ENCODE measurements around the gene CCDC171. TPM values are rescaled to one million over a fixed set of nuclear protein-coding genes. Genes with fewer than 3 reads are reported as not detected.
"Not testable (repeated sequence)": the region's sequence is repeated elsewhere in the genome, so short reads cannot be mapped to it uniquely, and the experiment has no call there.

The CCDC171 gene
- total and polyA plus RNA-seq, 2 donors: 9.8 to 13.9 TPM

GRCh38 chr9:15592940-15593339 is 40.1 kb downstream of the CCDC171 start:
- not testable (repeated sequence) for H3K36me3 ChIP-seq (ENCODE audit: control insufficient read depth in 2 of 2, insufficient read depth in 2 of 2, low read length in 1 of 2); H3K27me3 ChIP-seq (ENCODE audit: control insufficient read depth in 2 of 2, insufficient read depth in 1 of 2, low read length in 1 of 2); DNase-seq (ENCODE audit: low read depth in 6 of 9, low spot score in 9 of 9); H3K27ac ChIP-seq (ENCODE audit: low read depth in 1 of 2, low read length in 1 of 2); H3K4me3 ChIP-seq (ENCODE audit: low read length in 2 of 2); H3K4me1 ChIP-seq (ENCODE audit: control insufficient read depth in 2 of 2, insufficient read depth in 2 of 2, low read length in 2 of 2); H3K9me3 ChIP-seq (ENCODE audit: control insufficient read depth in 2 of 2, insufficient read depth in 1 of 2, low read length in 1 of 2)
- 100% methylated on average over 1 of the region's 1 CpG for WGBS

DNA sequence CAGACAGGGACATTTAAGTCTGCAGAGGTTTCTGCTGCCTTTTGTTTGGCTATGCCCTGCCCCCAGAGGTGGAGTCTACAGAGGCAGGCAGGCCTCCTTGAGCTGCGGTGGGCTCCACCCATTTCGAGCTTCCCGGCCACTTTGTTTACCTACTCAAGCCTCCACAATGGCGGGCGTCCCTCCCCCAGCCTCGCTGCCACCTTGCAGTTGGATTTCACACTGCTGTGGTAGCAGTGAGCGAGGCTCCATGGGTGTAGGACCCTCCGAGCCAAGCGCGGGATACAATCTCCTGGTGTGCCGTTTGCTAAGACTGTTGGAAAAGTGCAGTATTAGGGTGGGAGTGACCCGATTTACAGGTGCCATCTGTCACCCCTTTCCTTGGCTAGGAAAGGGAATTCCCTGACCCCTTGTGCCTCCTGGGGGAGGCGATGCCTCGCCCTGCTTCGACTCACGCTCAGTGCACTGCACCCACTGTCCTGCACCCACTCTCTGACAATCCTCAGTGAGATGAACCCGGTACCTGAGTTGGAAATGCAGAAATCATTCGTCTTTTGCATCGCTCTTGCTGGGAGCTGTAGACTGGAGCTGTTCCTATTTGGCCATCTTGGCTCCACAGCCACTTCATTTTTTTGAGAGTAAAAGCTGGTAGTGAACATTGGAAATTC is 48.0 kb downstream of the CCDC171 start:
- not testable (repeated sequence) for H3K4me3 ChIP-seq (ENCODE audit: low read length in 2 of 2); DNase-seq (ENCODE audit: low read depth in 6 of 9, low spot score in 9 of 9); H3K4me1 ChIP-seq (ENCODE audit: control insufficient read depth in 2 of 2, insufficient read depth in 2 of 2, low read length in 2 of 2); H3K9me3 ChIP-seq (ENCODE audit: control insufficient read depth in 2 of 2, insufficient read depth in 1 of 2, low read length in 1 of 2); H3K27ac ChIP-seq (ENCODE audit: low read depth in 1 of 2, low read length in 1 of 2); H3K27me3 ChIP-seq (ENCODE audit: control insufficient read depth in 2 of 2, insufficient read depth in 1 of 2, low read length in 1 of 2); H3K36me3 ChIP-seq (ENCODE audit: control insufficient read depth in 2 of 2, insufficient read depth in 2 of 2, low read length in 1 of 2)
- WGBS: 97% methylated on average over 19 of the region's 19 CpGs

DNA sequence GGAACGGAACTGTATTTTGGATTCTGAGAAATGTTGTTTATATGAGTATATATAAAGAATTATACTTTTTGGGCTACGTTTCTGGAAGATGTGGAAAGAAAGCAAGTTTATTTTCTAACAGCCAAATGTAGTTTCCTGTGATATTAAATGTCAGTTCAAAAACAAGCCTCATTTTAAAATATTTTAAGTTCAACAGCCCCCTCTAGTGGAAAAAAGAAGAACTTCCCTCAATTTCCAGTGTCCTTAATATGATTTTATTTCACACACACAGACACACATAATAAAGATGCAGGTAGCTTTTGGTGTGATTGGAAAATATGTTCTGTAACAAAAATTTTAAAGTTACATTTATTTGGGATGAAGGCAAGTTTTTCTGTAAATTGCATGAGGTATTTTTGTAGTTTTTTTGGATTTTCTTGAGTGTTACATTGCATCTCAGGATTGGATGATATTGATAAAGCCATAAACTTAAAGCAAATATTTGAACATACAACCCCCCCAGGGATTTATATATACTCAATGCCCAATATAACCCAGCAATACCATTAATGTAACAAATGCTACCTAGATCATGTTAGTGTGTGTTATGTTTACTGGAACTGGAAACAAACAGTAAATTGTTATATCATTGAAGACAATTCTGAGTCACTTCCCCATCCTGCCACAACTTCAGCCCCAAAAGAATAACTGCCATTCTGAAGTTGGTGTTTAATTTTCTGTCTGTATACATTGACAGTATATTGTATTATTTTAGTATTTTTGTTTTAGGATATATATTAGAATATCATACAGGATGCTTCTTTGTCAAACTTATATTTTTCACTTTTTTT is 54.0 kb downstream of the CCDC171 start:
- H3K9me3 ChIP-seq (ENCODE audit: control insufficient read depth in 2 of 2, insufficient read depth in 1 of 2, low read length in 1 of 2): no peaks in the 10 kb centered on the region
- WGBS: 40% methylated on average over 2 of the region's 2 CpGs
- peak in 8 of 9 donors; percentile 50 to 87 (median 73) for DNase-seq (ENCODE audit: low read depth in 6 of 9, low spot score in 9 of 9)
- no peak overlapping the region for H3K4me3 ChIP-seq (ENCODE audit: low read length in 2 of 2)
- H3K27ac ChIP-seq (ENCODE audit: low read depth in 1 of 2, low read length in 1 of 2): no peak overlapping the region
- H3K27me3 ChIP-seq (ENCODE audit: control insufficient read depth in 2 of 2, insufficient read depth in 1 of 2, low read length in 1 of 2): no peaks in the 10 kb centered on the region
- peaks cover 9% of the 10 kb centered on the region in 2 donors for H3K36me3 ChIP-seq (ENCODE audit: control insufficient read depth in 2 of 2, insufficient read depth in 2 of 2, low read length in 1 of 2)
- no peaks in the 10 kb centered on the region for H3K4me1 ChIP-seq (ENCODE audit: control insufficient read depth in 2 of 2, insufficient read depth in 2 of 2, low read length in 2 of 2)

- H3K27ac ChIP-seq (ENCODE audit: low read depth in 1 of 2, low read length in 1 of 2): no peak overlapping the region
- no peaks in the 10 kb centered on the region for H3K4me1 ChIP-seq (ENCODE audit: control insufficient read depth in 2 of 2, insufficient read depth in 2 of 2, low read length in 2 of 2)
- H3K27me3 ChIP-seq (ENCODE audit: control insufficient read depth in 2 of 2, insufficient read depth in 1 of 2, low read length in 1 of 2): no peaks in the 10 kb centered on the region
- DNase-seq (ENCODE audit: low read depth in 6 of 9, low spot score in 9 of 9): no peak
- H3K4me3 ChIP-seq (ENCODE audit: low read length in 2 of 2): no peak overlapping the region
- H3K36me3 ChIP-seq (ENCODE audit: control insufficient read depth in 2 of 2, insufficient read depth in 2 of 2, low read length in 1 of 2): peaks cover 10% of the 10 kb centered on the region in 2 donors
- 96% methylated on average over 4 of the region's 4 CpGs for WGBS
- H3K9me3 ChIP-seq (ENCODE audit: control insufficient read depth in 2 of 2, insufficient read depth in 1 of 2, low read length in 1 of 2): peaks cover 0 to 6% of the 10 kb centered on the region in 2 donors
Observed at GRCh38 chr9:15612962-15613361, 60.1 kb downstream of the CCDC171 start.

- Histone ChIP-seq H3K4me1 (ENCODE audit: control insufficient read depth in 2 of 2, insufficient read depth in 2 of 2, low read length in 2 of 2) (no peaks in the 10 kb centered on the region), H3K36me3 (ENCODE audit: control insufficient read depth in 2 of 2, insufficient read depth in 2 of 2, low read length in 1 of 2) (peaks cover 3 to 5% of the 10 kb centered on the region in 2 donors), H3K27me3 (ENCODE audit: control insufficient read depth in 2 of 2, insufficient read depth in 1 of 2, low read length in 1 of 2) (no peaks in the 10 kb centered on the region), H3K9me3 (ENCODE audit: control insufficient read depth in 2 of 2, insufficient read depth in 1 of 2, low read length in 1 of 2) (peaks cover 0 to 6% of the 10 kb centered on the region in 2 donors), H3K27ac (ENCODE audit: low read depth in 1 of 2, low read length in 1 of 2) (no peak overlapping the region), H3K4me3 (ENCODE audit: low read length in 2 of 2) (no peak overlapping the region)
- DNase-seq (ENCODE audit: low read depth in 6 of 9, low spot score in 9 of 9): no peak
- WGBS: over 99% methylated on average over 7 of the region's 7 CpGs
Observed at GRCh38 chr9:15617782-15618181, 64.9 kb downstream of the CCDC171 start.

- Histone ChIP-seq H3K9me3 (ENCODE audit: control insufficient read depth in 2 of 2, insufficient read depth in 1 of 2, low read length in 1 of 2) (peaks cover 0 to 4% of the 10 kb centered on the region in 2 donors), H3K4me1 (ENCODE audit: control insufficient read depth in 2 of 2, insufficient read depth in 2 of 2, low read length in 2 of 2) (no peaks in the 10 kb centered on the region), H3K4me3 (ENCODE audit: low read length in 2 of 2) (no peak overlapping the region), H3K27me3 (ENCODE audit: control insufficient read depth in 2 of 2, insufficient read depth in 1 of 2, low read length in 1 of 2) (no peaks in the 10 kb centered on the region), H3K36me3 (ENCODE audit: control insufficient read depth in 2 of 2, insufficient read depth in 2 of 2, low read length in 1 of 2) (peaks cover 3 to 4% of the 10 kb centered on the region in 2 donors), H3K27ac (ENCODE audit: low read depth in 1 of 2, low read length in 1 of 2) (no peak overlapping the region)
- DNase-seq (ENCODE audit: low read depth in 6 of 9, low spot score in 9 of 9): no peak
- WGBS: 98% methylated on average over 18 of the region's 18 CpGs
Observed at GRCh38 chr9:15618540-15619331, 65.9 kb downstream of the CCDC171 start.

DNA sequence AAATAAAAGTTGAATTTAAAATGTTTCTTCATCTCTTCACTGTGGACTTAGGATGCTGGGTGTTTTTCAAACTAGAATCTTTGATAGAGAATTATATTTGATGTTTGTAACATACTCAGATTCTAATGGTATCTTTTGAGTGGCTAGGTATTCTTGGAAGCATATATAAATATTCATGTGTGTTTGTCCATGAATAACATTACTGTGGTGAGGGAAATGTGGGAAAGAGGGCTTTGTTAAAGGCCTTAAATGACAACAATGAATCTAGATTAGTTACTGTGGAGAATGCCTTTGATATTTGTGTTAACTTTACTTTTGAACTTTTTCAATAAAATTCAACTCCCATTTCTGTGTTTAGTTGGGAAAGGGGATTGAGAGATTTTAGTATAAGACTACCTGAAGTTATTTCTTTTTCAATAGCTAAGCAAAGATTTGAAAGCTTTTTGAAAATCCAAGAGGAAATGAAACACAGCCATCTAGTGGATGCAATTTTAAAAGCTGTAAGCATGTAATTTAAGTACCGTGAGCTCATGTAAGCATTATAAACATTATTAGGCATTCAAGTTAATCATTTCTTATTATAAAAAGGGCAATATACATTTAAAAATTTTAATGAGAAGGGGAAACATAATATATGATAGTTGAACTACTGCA is 69.6 kb downstream of the CCDC171 start:
- no peak overlapping the region for H3K4me3 ChIP-seq (ENCODE audit: low read length in 2 of 2)
- peak in 1 of 9 donors; percentile 43 for DNase-seq (ENCODE audit: low read depth in 6 of 9, low spot score in 9 of 9)
- 85% methylated on average over 1 of the region's 1 CpG for WGBS

DNA sequence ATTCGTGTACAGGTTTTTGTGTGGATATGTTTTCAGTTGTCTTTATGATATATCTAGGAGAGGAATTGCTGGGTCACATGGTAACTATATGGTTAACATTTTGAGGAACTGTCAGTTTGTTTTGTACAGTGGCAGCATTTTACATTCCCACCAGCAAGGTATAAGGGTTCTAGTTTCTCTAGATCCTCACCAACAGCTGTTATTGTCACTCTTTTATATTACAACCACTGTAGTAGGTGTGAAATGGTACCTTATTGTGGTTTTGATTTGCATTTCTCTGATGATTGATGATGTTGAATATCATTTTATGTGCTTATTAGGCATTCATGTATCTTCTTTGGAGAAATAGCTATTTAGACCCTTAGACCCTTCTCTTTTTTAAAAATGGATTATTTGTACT is 82.9 kb downstream of the CCDC171 start:
- Histone ChIP-seq H3K4me1 (ENCODE audit: control insufficient read depth in 2 of 2, insufficient read depth in 2 of 2, low read length in 2 of 2) (no peaks in the 10 kb centered on the region), H3K9me3 (ENCODE audit: control insufficient read depth in 2 of 2, insufficient read depth in 1 of 2, low read length in 1 of 2) (no peaks in the 10 kb centered on the region), H3K27me3 (ENCODE audit: control insufficient read depth in 2 of 2, insufficient read depth in 1 of 2, low read length in 1 of 2) (no peaks in the 10 kb centered on the region), H3K36me3 (ENCODE audit: control insufficient read depth in 2 of 2, insufficient read depth in 2 of 2, low read length in 1 of 2) (no peaks in the 10 kb centered on the region), H3K27ac (ENCODE audit: low read depth in 1 of 2, low read length in 1 of 2) (no peak overlapping the region), H3K4me3 (ENCODE audit: low read length in 2 of 2) (no peak overlapping the region)
- DNase-seq (ENCODE audit: low read depth in 6 of 9, low spot score in 9 of 9): no peak
- WGBS: 86% methylated on average over 1 of the region's 1 CpG

More for the DNA sequence above, 69.6 kb downstream of the CCDC171 start:
- no peaks in the 10 kb centered on the region for H3K4me1 ChIP-seq (ENCODE audit: control insufficient read depth in 2 of 2, insufficient read depth in 2 of 2, low read length in 2 of 2)
- H3K27me3 ChIP-seq (ENCODE audit: control insufficient read depth in 2 of 2, insufficient read depth in 1 of 2, low read length in 1 of 2): no peaks in the 10 kb centered on the region
- H3K9me3 ChIP-seq (ENCODE audit: control insufficient read depth in 2 of 2, insufficient read depth in 1 of 2, low read length in 1 of 2): no peaks in the 10 kb centered on the region
- H3K27ac ChIP-seq (ENCODE audit: low read depth in 1 of 2, low read length in 1 of 2): no peak overlapping the region
- no peaks in the 10 kb centered on the region for H3K36me3 ChIP-seq (ENCODE audit: control insufficient read depth in 2 of 2, insufficient read depth in 2 of 2, low read length in 1 of 2)
